GM12878 (cell line): ENCODE data around the gene TP53BP1.

Experiments used
- BACH1 ChIP-seq: fragments of 450-650 bp; IDR thresholded peaks from 2 replicates; pipeline ENCODE4 v1.6.1; 2017; ENCODE audit warnings: mild to moderate bottlenecking, borderline replicate concordance
- BMI1 ChIP-seq: fragments of 450-650 bp; IDR thresholded peaks from 2 replicates; pipeline ENCODE4 v1.6.1; 2016; ENCODE audit warnings: mild to moderate bottlenecking, moderate library complexity, borderline replicate concordance
- CTCF ChIP-seq, 3 experiments: IDR thresholded peaks in 2 of 3; conservative IDR thresholded peaks in 1 of 3; 2 replicates each; pipeline ENCODE4 v1.5.1; 2011; ENCODE audit warnings: low read depth in 3 of 3, low read length in 3 of 3, mild to moderate bottlenecking in 3 of 3, control low read depth in 2 of 3, moderate library complexity in 2 of 3, inconsistent platforms in 1 of 3, mixed read lengths in 1 of 3; ENCODE audit not compliant: control insufficient read depth in 2 of 3, insufficient read depth in 1 of 3; ENCODE audit errors: extremely low read depth in 1 of 3
- HCFC1 ChIP-seq: fragments of 150-350 bp; IDR thresholded peaks from 2 replicates; pipeline ENCODE4 v1.6.1; 2014; ENCODE audit warnings: low read length
- KAT2A ChIP-seq: conservative IDR thresholded peaks from 2 replicates; pipeline ENCODE4 v1.6.1; 2011; ENCODE audit warnings: low read depth, low read length; ENCODE audit not compliant: control insufficient read depth
- PKNOX1 ChIP-seq: fragments of 450-650 bp; IDR thresholded peaks from 2 replicates; pipeline ENCODE4 v1.6.1; 2016; ENCODE audit warnings: mild to moderate bottlenecking
- SMARCA5 ChIP-seq: fragments of 450-650 bp; IDR thresholded peaks from 2 replicates; pipeline ENCODE4 v1.6.1; 2017; ENCODE audit warnings: mild to moderate bottlenecking
- SUZ12 ChIP-seq: fragments of 200-600 bp; sonication (generic); IDR thresholded peaks from one replicate; pipeline ENCODE4 v1.6.1; 2018; ENCODE audit warnings: antibody characterized with exemption, mild to moderate bottlenecking; ENCODE audit not compliant: unreplicated experiment
- ZNF24 ChIP-seq: fragments of 450-650 bp; IDR thresholded peaks from 2 replicates; pipeline ENCODE4 v1.6.1; 2017; ENCODE audit warnings: antibody characterized with exemption, mild to moderate bottlenecking

GRCh38 chr15:43471975-43472374 lies 21.0 kb downstream of the TP53BP1 start:
- no peak for TF ChIP-seq KAT2A
- no peak for TF ChIP-seq ZNF24
- no peak for TF ChIP-seq SMARCA5
- no peak for TF ChIP-seq PKNOX1
- TF ChIP-seq BACH1, result no peak
- no peak for TF ChIP-seq CTCF (IDR thresholded peaks at IDR 0.05 in 2 of 3, conservative IDR thresholded peaks at IDR 0.05 in 1 of 3; ENCODE audit: control insufficient read depth in 2 of 3, extremely low read depth in 1 of 3, insufficient read depth in 1 of 3, low read depth in 3 of 3, low read length in 3 of 3)
- no peak for TF ChIP-seq HCFC1
- no peak for TF ChIP-seq BMI1
- TF ChIP-seq SUZ12, result no peak
